Measurements from ENCODE around the gene ZNF764.
A peak's percentile ranks its signal among the peaks of the same experiment; 100 is the strongest.
"Not testable (repeated sequence)": the region's sequence is repeated elsewhere in the genome, so short reads cannot be mapped to it uniquely, and the experiment has no call there.

ZNF764 gene

GRCh38 chr16:30557957-30558788 lies at the start of gene ZNF764:
Gene ZNF764 (minus strand): TSS chr16:30558374. CDS start chr16:30558182, 192 bp downstream.
- peak; percentile 88 to 96 (median 93) for DNase-seq (ENCODE audit: low read depth in 3 of 3)

- DNase-seq (ENCODE audit: low read depth in 3 of 3), result no peak
Measured at GRCh38 chr16:30606004-30606403, 47.8 kb upstream of the ZNF764 start.

- no peak for DNase-seq (ENCODE audit: low read depth in 3 of 3)
Measured at GRCh38 chr16:30605158-30605557, 47.0 kb upstream of the ZNF764 start.

- DNase-seq (ENCODE audit: low read depth in 3 of 3), result no peak
Measured at GRCh38 chr16:30604316-30604947, 46.3 kb upstream of the ZNF764 start.

GRCh38 chr16:30603945-30604315 lies 45.8 kb upstream of the ZNF764 start:
- DNase-seq (ENCODE audit: low read depth in 3 of 3), result no peak

- no peak for DNase-seq (ENCODE audit: low read depth in 3 of 3)
Measured at GRCh38 chr16:30602616-30603277, 44.6 kb upstream of the ZNF764 start.

GRCh38 chr16:30601966-30602365 lies 43.8 kb upstream of the ZNF764 start:
- no peak for DNase-seq (ENCODE audit: low read depth in 3 of 3)

- no peak for DNase-seq (ENCODE audit: low read depth in 3 of 3)
Measured at GRCh38 chr16:30600929-30601328, 42.8 kb upstream of the ZNF764 start.

GRCh38 chr16:30600215-30600614 lies 42.0 kb upstream of the ZNF764 start:
- DNase-seq (ENCODE audit: low read depth in 3 of 3), result no peak

GRCh38 chr16:30592871-30593270 lies 34.7 kb upstream of the ZNF764 start:
- no peak for DNase-seq (ENCODE audit: low read depth in 3 of 3)

GRCh38 chr16:30590869-30591268 lies 32.7 kb upstream of the ZNF764 start:
- DNase-seq (ENCODE audit: low read depth in 3 of 3), result not testable (repeated sequence)

- not testable (repeated sequence) for DNase-seq (ENCODE audit: low read depth in 3 of 3)
Measured at GRCh38 chr16:30589582-30589981, 31.4 kb upstream of the ZNF764 start.

GRCh38 chr16:30588651-30589050 lies 30.5 kb upstream of the ZNF764 start:
- DNase-seq (ENCODE audit: low read depth in 3 of 3), result no peak

- DNase-seq (ENCODE audit: low read depth in 3 of 3), result peak; percentile 77 to 89 (median 83)
Measured at GRCh38 chr16:30585400-30586191, 27.4 kb upstream of the ZNF764 start, which contains the start of gene ZNF785. Gene ZNF785 (minus strand): TSS chr16:30585697. CDS start chr16:30585611, 86 bp downstream.

- no peak for DNase-seq (ENCODE audit: low read depth in 3 of 3)
Measured at GRCh38 chr16:30585022-30585399, 26.8 kb upstream of the ZNF764 start.

GRCh38 chr16:30582611-30583340 lies 24.6 kb upstream of the ZNF764 start:
- DNase-seq (ENCODE audit: low read depth in 3 of 3), result no peak

GRCh38 chr16:30581457-30581856 lies 23.3 kb upstream of the ZNF764 start:
- DNase-seq (ENCODE audit: low read depth in 3 of 3), result no peak

- DNase-seq (ENCODE audit: low read depth in 3 of 3), result no peak
Measured at GRCh38 chr16:30574678-30575077, 16.5 kb upstream of the ZNF764 start.

GRCh38 chr16:30571445-30572322 lies 13.5 kb upstream of the ZNF764 start, which contains the start of gene ZNF688:
Gene ZNF688 (minus strand): TSS chr16:30571714. CDS start chr16:30571629, 85 bp downstream.
- peak; percentile 79 to 92 (median 87) for DNase-seq (ENCODE audit: low read depth in 3 of 3)
